Activated CD4-positive, alpha-beta T cell treated with anti-CD3 and anti-CD28 coated beads, Interleukin-2, Interleukin-4, amounts not matched to agents 100 ng/mL and 50 ng/mL, durations not matched to agents 16 hours and 8 hours (primary cell): ENCODE results near the gene ADAMTSL1.

Experiments
- DNase-seq: peaks from one replicate; pipeline ENCODE4 v3.0.0-alpha.2; 2020; ENCODE audit warnings: low spot score

ADAMTSL1 gene

GRCh38 chr9:18776836-18777820 lies 303.2 kb downstream of the ADAMTSL1 start:
- DNase-seq: no peak

GRCh38 chr9:18778147-18778546 lies 304.2 kb downstream of the ADAMTSL1 start:
- DNase-seq: no peak

GRCh38 chr9:18778846-18779245 lies 304.9 kb downstream of the ADAMTSL1 start:
- DNase-seq: no peak

- no peak for DNase-seq
Observed at GRCh38 chr9:18783909-18784308, 310.0 kb downstream of the ADAMTSL1 start.

- DNase-seq: no peak
Observed at GRCh38 chr9:18785604-18786003, 311.7 kb downstream of the ADAMTSL1 start.

GRCh38 chr9:18786196-18786595 lies 312.2 kb downstream of the ADAMTSL1 start:
- DNase-seq: no peak

- DNase-seq: no peak
Observed at GRCh38 chr9:18786911-18787650, 313.1 kb downstream of the ADAMTSL1 start.

GRCh38 chr9:18788256-18788655 lies 314.3 kb downstream of the ADAMTSL1 start:
- DNase-seq: no peak

GRCh38 chr9:18791074-18791473 lies 317.1 kb downstream of the ADAMTSL1 start:
- DNase-seq: no peak

- DNase-seq: no peak
Observed at GRCh38 chr9:18793122-18793521, 319.2 kb downstream of the ADAMTSL1 start.

- no peak for DNase-seq
Observed at GRCh38 chr9:18795947-18796671, 322.2 kb downstream of the ADAMTSL1 start.

GRCh38 chr9:18796696-18797270 lies 322.8 kb downstream of the ADAMTSL1 start:
- DNase-seq: no peak

GRCh38 chr9:18798106-18798505 lies 324.2 kb downstream of the ADAMTSL1 start:
- DNase-seq: no peak

- DNase-seq: no peak
Observed at GRCh38 chr9:18798508-18799290, 324.7 kb downstream of the ADAMTSL1 start.

- DNase-seq: no peak
Observed at GRCh38 chr9:18799428-18799827, 325.5 kb downstream of the ADAMTSL1 start.

- DNase-seq: no peak
Observed at GRCh38 chr9:18800579-18800978, 326.6 kb downstream of the ADAMTSL1 start.

GRCh38 chr9:18805386-18805785 lies 331.4 kb downstream of the ADAMTSL1 start:
- no peak for DNase-seq

- DNase-seq: no peak
Observed at GRCh38 chr9:18806232-18807080, 332.5 kb downstream of the ADAMTSL1 start.

GRCh38 chr9:18810581-18810980 lies 336.6 kb downstream of the ADAMTSL1 start:
- no peak for DNase-seq

GRCh38 chr9:18811171-18811570 lies 337.2 kb downstream of the ADAMTSL1 start:
- DNase-seq: no peak
